Endodermal cell (in vitro differentiated cells): Measurements from ENCODE around the gene BRD3. TPM values are rescaled to one million over a fixed set of nuclear protein-coding genes. Genes with fewer than 3 reads are reported as not detected.
A peak's percentile ranks its signal among the peaks of the same experiment; 100 is the strongest.

ENCODE experiments used
- DNase-seq: peaks from one replicate; pipeline ENCODE4 v3.0.0-alpha.2; 2017
- H3K27ac ChIP-seq: 2 replicates; pipeline ENCODE4 v1.5.1; 2013; ENCODE audit warnings: mild to moderate bottlenecking, low read depth, low read length, moderate library complexity
- H3K27me3 ChIP-seq: 2 replicates; pipeline ENCODE4 v1.6.1; 2013; ENCODE audit warnings: mild to moderate bottlenecking, low read length, moderate library complexity; ENCODE audit not compliant: insufficient read depth, control insufficient read depth, poor library complexity, severe bottlenecking
- H3K36me3 ChIP-seq: 2 replicates; pipeline ENCODE4 v1.7.0; 2013; ENCODE audit warnings: mild to moderate bottlenecking, low read length, moderate library complexity; ENCODE audit not compliant: control insufficient read depth, insufficient read depth
- H3K4me1 ChIP-seq: one replicate; pipeline ENCODE4 v1.7.0; 2013; ENCODE audit warnings: low read length; ENCODE audit not compliant: control insufficient read depth, insufficient read depth
- H3K4me3 ChIP-seq: 2 replicates; pipeline ENCODE4 v1.5.1; 2013; ENCODE audit warnings: mild to moderate bottlenecking, low read length, moderate library complexity
- H3K9ac ChIP-seq: 2 replicates; pipeline ENCODE4 v1.6.1; 2013; ENCODE audit warnings: mild to moderate bottlenecking, low read length, moderate library complexity; ENCODE audit not compliant: poor library complexity, severe bottlenecking; ENCODE audit errors: extremely low read depth
- H3K9me3 ChIP-seq: 2 replicates; pipeline ENCODE4 v1.6.1; 2013; ENCODE audit warnings: mild to moderate bottlenecking, low read length, moderate library complexity; ENCODE audit not compliant: control insufficient read depth
- H3K27ac Mint-ChIP-seq: 2 replicates; pipeline ENCODE4 v1.8.0; 2020; ENCODE audit warnings: mixed read lengths
- H3K27me3 Mint-ChIP-seq: 2 replicates; pipeline ENCODE4 v1.8.0; 2021; ENCODE audit warnings: mild to moderate bottlenecking, mixed read lengths; ENCODE audit not compliant: insufficient read depth
- H3K36me3 Mint-ChIP-seq: 2 replicates; pipeline ENCODE4 v1.8.0; 2020; ENCODE audit warnings: low read depth, mixed read lengths
- H3K4me1 Mint-ChIP-seq: 2 replicates; pipeline ENCODE4 v1.8.0; 2020; ENCODE audit warnings: mixed read lengths
- H3K4me3 Mint-ChIP-seq: 2 replicates; pipeline ENCODE4 v1.8.0; 2020; ENCODE audit warnings: mild to moderate bottlenecking, moderate library complexity, mixed read lengths
- H3K9me3 Mint-ChIP-seq: 2 replicates; pipeline ENCODE4 v1.8.0; 2020; ENCODE audit warnings: mild to moderate bottlenecking, mixed read lengths
- WGBS, 2 experiments: methylation state at CpG; one replicate each; pipeline versions ENCODE4 v1.1.5 to v1.1.7; 2013; ENCODE audit warnings: missing lambda C conversion rate in 2 of 2, mixed read lengths in 1 of 2; ENCODE audit not compliant: insufficient coverage in 1 of 2, insufficient read length in 1 of 2; 5-methylcytosine and 5-hydroxymethylcytosine counted together
- total RNA-seq, 2 donors: library from RNA; stranded (reverse); fragmentation: NEBNext Ultra II Directional in 1 of 2; extraction: Animal tissue kit (Norgen Biotek cat#: 25700) in 1 of 2; gene quantifications; 2 replicates in 1 of 2; 3 replicates in 1 of 2; pipeline ENCODE4 v1.2.1, GENCODE V29; 2021
- TF ChIP-seq, protein P1 (sequence below): fragments of 200-600 bp; sonication (generic); conservative IDR thresholded peaks from 2 replicates; pipeline ENCODE4 v1.5.0; 2021; ENCODE audit warnings: antibody characterized with exemption, mild to moderate bottlenecking

Gene BRD3
- total RNA-seq, 2 donors from 2014 or later = 92.3 to 103 TPM

- Mint-ChIP-seq H3K4me1 (peaks cover 5% of the 10 kb centered on the region), H3K9me3 (no peaks in the 10 kb centered on the region), H3K36me3 (no peaks in the 10 kb centered on the region), H3K27me3 (no peaks in the 10 kb centered on the region), H3K4me3 (peak overlapping the region; percentile 75), H3K27ac (no peak overlapping the region)
- no peak overlapping the region for H3K27ac ChIP-seq
- peak overlapping the region; percentile 90 for H3K4me3 ChIP-seq
- WGBS, 2 experiments = 79 to 88% methylated on average over 7 to 16 of the region's 16 CpGs
- H3K27me3 ChIP-seq = no peaks in the 10 kb centered on the region
- no peak overlapping the region for H3K9ac ChIP-seq
- no peaks in the 10 kb centered on the region for H3K36me3 ChIP-seq
- TF ChIP-seq, protein P1, sequence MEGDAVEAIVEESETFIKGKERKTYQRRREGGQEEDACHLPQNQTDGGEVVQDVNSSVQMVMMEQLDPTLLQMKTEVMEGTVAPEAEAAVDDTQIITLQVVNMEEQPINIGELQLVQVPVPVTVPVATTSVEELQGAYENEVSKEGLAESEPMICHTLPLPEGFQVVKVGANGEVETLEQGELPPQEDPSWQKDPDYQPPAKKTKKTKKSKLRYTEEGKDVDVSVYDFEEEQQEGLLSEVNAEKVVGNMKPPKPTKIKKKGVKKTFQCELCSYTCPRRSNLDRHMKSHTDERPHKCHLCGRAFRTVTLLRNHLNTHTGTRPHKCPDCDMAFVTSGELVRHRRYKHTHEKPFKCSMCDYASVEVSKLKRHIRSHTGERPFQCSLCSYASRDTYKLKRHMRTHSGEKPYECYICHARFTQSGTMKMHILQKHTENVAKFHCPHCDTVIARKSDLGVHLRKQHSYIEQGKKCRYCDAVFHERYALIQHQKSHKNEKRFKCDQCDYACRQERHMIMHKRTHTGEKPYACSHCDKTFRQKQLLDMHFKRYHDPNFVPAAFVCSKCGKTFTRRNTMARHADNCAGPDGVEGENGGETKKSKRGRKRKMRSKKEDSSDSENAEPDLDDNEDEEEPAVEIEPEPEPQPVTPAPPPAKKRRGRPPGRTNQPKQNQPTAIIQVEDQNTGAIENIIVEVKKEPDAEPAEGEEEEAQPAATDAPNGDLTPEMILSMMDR = no peak
- no peaks in the 10 kb centered on the region for H3K9me3 ChIP-seq
- peaks cover 10% of the 10 kb centered on the region for H3K4me1 ChIP-seq
- DNase-seq = no peak
Measured at GRCh38 chr9:133993635-133994253, 74.1 kb downstream of the BRD3 start.

DNA sequence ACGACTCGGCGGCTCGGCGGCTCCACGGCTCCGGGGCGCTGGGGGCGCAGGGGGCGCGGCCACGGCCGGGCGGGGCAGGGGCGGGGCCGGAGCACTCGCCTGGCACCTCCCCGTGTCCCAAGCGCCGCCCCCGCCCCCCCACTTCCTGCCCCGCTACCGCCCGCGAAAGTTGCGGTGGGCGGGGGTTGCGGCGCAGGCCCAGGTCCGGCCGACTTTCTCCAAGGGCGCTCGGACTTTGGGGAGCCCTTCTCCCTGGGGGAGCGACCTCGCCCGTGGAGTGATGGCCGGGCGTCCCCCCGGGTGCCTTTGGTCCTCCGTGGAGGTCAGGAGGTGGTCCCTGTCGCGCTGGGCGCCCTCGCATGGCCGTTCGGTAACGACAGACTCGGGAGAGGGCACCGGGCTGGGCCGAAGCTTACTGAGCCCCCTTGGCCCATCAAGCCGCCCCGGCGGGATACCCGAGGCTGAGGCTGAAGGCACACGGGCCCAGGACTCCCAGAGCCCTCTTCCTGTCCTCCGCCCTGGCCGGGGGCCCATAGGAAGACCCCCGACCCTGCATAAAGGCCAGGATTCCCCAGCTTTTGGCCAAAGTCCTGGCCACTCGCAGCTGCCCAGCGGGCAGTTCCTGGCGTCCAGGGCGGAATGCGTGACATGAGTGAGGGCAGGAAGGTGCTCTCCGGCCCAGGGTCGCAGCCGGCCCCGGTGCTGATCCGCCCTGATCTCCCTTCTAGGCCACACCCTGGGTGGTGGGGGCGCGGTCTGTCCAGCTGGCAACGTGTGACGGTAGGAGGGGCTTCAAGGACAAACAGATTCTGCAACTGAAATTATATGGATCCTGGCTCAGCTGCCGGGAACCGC lies 74.8 kb downstream of the BRD3 start:
- H3K4me3 Mint-ChIP-seq = peak overlapping the region; percentile 75

GRCh38 chr9:133991964-133992779 lies 75.7 kb downstream of the BRD3 start, which contains the start of gene VAV2:
Gene VAV2 (minus strand): TSS chr9:133992324. CDS start chr9:133992278, 46 bp downstream.
- no peaks in the 10 kb centered on the region for H3K27me3 ChIP-seq
- no peaks in the 10 kb centered on the region for H3K9me3 Mint-ChIP-seq
- H3K4me3 Mint-ChIP-seq = peak within 1 kb of the TSS; percentile 75
- peak; percentile 83 for DNase-seq
- no peaks in the 10 kb centered on the region for H3K36me3 ChIP-seq
- H3K27ac ChIP-seq = peak within 1 kb of the TSS; percentile 86
- 0 to 1% methylated on average over 52 to 124 of the region's 124 CpGs for WGBS, 2 experiments
- H3K4me1 ChIP-seq = peaks cover 10% of the 10 kb centered on the region
- no peaks in the 10 kb centered on the region for H3K9me3 ChIP-seq
- H3K36me3 Mint-ChIP-seq = no peaks in the 10 kb centered on the region
- H3K27me3 Mint-ChIP-seq = no peaks in the 10 kb centered on the region
- peaks cover 10% of the 10 kb centered on the region for H3K4me1 Mint-ChIP-seq
- peak within 1 kb of the TSS; percentile 81 for H3K9ac ChIP-seq
- TF ChIP-seq, protein P1 = no peak
- H3K27ac Mint-ChIP-seq = no peak within 1 kb of the TSS
- H3K4me3 ChIP-seq = peak within 1 kb of the TSS; percentile 90

More for the DNA sequence above, 74.8 kb downstream of the BRD3 start:
- peak overlapping the region; percentile 81 for H3K9ac ChIP-seq
- TF ChIP-seq, protein P1 = peak; percentile 66
- Mint-ChIP-seq H3K9me3 (no peaks in the 10 kb centered on the region), H3K36me3 (no peaks in the 10 kb centered on the region), H3K27me3 (no peaks in the 10 kb centered on the region), H3K27ac (no peak overlapping the region), H3K4me1 (peaks cover 10% of the 10 kb centered on the region)
- H3K4me3 ChIP-seq = peak overlapping the region; percentile 90
- DNase-seq = peak; percentile 89
- peaks cover 10% of the 10 kb centered on the region for H3K4me1 ChIP-seq
- H3K27me3 ChIP-seq = no peaks in the 10 kb centered on the region
- no peaks in the 10 kb centered on the region for H3K36me3 ChIP-seq
- H3K27ac ChIP-seq = peak overlapping the region; percentile 60
- H3K9me3 ChIP-seq = no peaks in the 10 kb centered on the region
- WGBS, 2 experiments = 1% methylated on average over 40 to 74 of the region's 74 CpGs
